Measurements from ENCODE around the gene ASTL.

ASTL gene

DNA sequence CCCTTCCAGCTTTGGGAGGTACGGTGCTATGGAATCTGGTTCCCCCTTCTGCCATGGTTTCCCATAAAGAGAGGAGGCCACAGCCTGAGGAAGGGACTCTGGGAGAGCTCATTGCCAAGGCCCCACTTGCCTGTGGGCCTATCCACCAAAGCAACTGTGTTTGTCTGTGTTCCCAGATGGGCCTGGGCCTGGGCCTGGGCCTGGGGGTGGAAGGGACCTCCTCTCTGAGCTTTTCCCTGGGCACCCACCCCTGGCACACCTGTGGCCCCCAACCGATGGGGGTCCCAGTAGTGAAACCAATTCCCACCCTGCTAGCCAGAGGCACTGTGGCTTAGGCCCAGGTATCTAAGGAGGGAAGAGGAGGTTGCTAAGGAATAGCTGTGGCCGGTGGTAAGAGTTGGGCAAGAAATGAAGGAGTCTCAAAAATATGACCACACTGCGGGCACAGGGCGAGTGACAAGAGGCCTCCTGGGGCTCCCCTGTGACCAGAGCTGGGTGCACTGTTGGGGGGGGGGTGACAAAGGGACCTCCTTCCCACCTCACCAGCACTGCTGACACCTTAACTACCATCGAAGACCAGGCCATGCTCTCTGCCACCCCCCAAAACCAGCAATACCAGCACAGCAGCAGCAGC lies 11.8 kb upstream of the ASTL start:
- Histone ChIP-seq H3K27me3 (ENCODE audit: control insufficient read depth, insufficient read depth, low read length) (peaks cover 6% of the 10 kb centered on the region), H3K9me3 (replicated peaks; ENCODE audit: low read length) (no peaks in the 10 kb centered on the region), H3K4me1 (ENCODE audit: control insufficient read depth, insufficient read depth, low read length) (peaks cover 17% of the 10 kb centered on the region), H3K36me3 (ENCODE audit: insufficient read depth, low read length) (no peaks in the 10 kb centered on the region), H3K4me3 (ENCODE audit: low read length) (no peak overlapping the region), H3K9ac (ENCODE audit: low read depth, low read length) (no peak overlapping the region), H3K4me2 (ENCODE audit: low read length) (no peak overlapping the region)

DNA sequence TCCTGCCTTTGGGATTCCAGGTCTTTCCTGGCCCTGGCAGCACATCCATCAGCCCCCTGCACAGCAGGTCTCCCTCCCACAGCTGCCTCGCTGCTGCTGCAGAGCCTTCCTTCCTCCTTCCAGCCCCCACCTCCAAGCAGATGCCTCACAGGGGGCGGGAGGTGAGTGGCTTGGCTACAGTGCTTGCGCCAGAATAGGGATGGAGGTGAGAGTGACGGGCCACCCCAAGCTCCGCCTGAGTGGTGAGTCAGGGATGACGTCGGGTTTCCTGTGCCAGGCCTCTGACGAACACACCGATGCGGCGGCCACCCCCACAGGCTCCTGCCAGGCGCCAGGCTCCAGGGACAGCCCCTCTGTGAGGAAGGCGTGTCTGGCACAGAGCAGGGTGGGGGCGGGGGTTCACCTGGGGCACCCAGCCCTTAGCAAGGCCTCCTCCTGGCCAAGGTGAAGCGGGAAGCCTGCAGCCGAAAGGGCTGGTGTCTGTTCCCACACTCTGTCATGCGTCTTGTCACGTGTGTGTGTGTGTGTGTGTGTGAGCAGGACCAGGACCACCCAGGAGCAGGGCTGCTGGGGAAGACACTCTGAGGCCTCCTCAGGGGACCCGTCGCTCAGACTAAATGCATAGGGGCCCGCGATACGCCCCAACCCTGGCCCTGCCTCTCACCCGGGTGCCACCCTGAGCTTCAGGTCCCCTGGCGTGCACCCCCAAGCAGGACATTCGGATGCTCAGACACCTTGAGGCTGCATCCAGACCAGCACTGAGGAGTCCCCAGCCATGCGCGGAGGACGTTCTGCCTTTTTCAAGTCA lies 10.3 kb upstream of the ASTL start:
- Histone ChIP-seq H3K9ac (ENCODE audit: low read depth, low read length) (no peak overlapping the region), H3K4me3 (ENCODE audit: low read length) (no peak overlapping the region)

DNA sequence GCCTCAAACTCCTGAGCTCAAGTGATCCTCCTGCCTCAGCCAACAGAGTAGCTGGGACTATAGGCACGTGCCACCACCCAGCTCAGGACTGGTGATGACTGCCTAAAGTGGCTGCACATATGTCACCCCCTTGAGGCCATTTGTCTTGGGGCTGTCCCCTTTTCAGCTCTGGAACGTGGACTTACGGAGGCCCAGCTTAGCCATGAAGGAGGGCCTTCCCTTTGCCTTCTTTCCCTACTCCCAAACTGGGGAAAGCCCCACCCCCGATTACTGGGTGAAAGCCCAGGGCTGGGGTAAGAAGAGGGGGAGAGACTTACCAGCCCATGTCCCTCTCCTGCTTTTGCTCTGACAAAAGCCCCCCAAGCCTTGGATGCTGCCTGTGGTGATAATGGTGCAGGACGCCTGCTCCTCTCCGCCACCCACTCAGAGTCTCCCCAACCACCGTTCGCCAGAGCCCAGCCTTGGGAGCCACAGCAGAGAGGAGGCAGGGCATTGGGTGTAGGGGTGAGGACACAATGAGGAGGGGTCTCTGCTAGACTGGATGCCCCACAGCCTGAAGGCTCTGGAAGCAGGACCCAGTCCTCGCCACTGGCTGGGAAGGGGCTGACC lies 9.4 kb upstream of the ASTL start:
- H3K4me3 ChIP-seq (ENCODE audit: low read length), result no peak overlapping the region
- H3K27me3 ChIP-seq (ENCODE audit: control insufficient read depth, insufficient read depth, low read length), result no peaks in the 10 kb centered on the region
- H3K9ac ChIP-seq (ENCODE audit: low read depth, low read length), result no peak overlapping the region
- no peak overlapping the region for H3K4me2 ChIP-seq (ENCODE audit: low read length)
- H3K9me3 ChIP-seq (replicated peaks; ENCODE audit: low read length), result no peaks in the 10 kb centered on the region
- H3K4me1 ChIP-seq (ENCODE audit: control insufficient read depth, insufficient read depth, low read length), result peaks cover 27% of the 10 kb centered on the region
- H3K36me3 ChIP-seq (ENCODE audit: insufficient read depth, low read length), result no peaks in the 10 kb centered on the region

More for the DNA sequence above, 10.3 kb upstream of the ASTL start:
- no peaks in the 10 kb centered on the region for H3K9me3 ChIP-seq (replicated peaks; ENCODE audit: low read length)
- no peaks in the 10 kb centered on the region for H3K27me3 ChIP-seq (ENCODE audit: control insufficient read depth, insufficient read depth, low read length)
- H3K4me1 ChIP-seq (ENCODE audit: control insufficient read depth, insufficient read depth, low read length), result peaks cover 27% of the 10 kb centered on the region
- no peak overlapping the region for H3K4me2 ChIP-seq (ENCODE audit: low read length)
- H3K36me3 ChIP-seq (ENCODE audit: insufficient read depth, low read length), result no peaks in the 10 kb centered on the region

DNA sequence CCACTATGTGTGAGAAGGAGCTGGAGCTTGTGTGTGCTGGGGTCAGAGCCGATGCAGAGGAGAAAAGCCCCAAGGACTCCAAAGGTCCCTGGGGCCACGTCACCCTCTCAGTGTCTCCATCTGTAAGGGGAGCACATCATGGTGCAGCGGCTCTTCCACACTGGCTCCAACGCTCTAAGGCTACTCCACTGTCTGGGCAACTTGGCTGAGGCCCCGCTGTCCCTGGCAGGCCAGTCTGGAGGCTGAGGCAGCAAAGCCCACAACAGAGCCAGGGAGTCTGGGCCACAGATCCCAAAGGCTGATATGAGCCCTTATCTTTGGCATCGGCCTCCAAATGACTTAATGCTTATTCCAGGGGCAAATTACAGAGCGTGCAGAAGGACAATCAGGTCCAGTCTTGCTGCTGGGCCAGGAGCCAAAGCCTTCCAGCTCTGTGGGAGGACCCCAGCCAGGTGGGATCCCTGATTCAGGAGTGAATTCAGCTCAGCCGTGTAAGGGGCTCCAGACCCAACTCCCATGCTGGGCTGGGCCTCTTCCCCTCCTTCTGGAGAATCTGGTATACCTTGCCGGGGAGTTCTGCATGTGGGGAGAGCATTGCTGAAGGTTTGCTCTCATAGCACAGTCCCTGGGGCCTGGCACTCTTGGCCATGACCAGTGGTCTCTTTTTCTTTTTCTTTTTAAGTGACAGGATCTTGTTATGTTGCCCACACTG lies 8.7 kb upstream of the ASTL start:
- Histone ChIP-seq H3K4me3 (ENCODE audit: low read length) (no peak overlapping the region), H3K36me3 (ENCODE audit: insufficient read depth, low read length) (no peaks in the 10 kb centered on the region), H3K4me1 (ENCODE audit: control insufficient read depth, insufficient read depth, low read length) (peaks cover 27% of the 10 kb centered on the region), H3K27me3 (ENCODE audit: control insufficient read depth, insufficient read depth, low read length) (no peaks in the 10 kb centered on the region), H3K4me2 (ENCODE audit: low read length) (no peak overlapping the region), H3K9me3 (replicated peaks; ENCODE audit: low read length) (no peaks in the 10 kb centered on the region), H3K9ac (ENCODE audit: low read depth, low read length) (no peak overlapping the region)

DNA sequence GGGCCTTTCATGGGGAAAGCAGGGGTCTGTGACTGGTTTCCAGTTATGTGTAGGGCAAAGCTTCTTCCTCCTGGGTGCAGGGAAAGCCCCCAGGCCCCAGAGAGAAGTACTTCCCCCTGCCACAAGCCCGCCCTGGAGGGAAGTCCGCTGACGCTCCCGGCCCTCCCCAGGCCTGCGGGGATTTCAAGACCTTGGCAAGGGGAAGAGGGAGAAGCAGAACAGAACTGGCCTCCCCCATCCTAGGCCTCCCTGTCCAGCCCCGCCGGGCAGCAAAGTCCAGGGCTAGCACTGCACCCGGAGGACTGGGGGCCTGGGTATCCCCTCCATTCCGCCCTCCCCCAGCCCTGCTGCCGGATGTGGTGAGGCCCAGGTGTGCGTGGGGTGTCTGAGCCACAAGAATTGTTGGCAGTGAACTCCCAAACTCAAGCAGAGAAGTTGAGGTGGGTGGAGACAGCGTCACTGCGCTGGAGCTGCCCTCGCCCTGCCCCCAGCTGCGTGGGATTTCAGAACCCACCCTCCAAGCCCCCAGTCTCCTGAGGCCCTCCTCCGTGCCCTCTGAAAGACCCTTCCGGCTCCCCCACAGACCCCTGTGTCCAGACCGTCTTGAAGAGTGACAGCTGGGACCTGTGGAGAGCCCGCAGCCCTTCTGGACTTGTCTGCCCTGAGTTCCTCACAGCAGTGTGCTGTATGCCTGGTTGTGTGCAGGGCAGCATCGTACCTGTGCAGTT lies 8.0 kb upstream of the ASTL start:
- Histone ChIP-seq H3K4me3 (ENCODE audit: low read length) (no peak overlapping the region), H3K4me1 (ENCODE audit: control insufficient read depth, insufficient read depth, low read length) (peaks cover 27% of the 10 kb centered on the region), H3K9me3 (replicated peaks; ENCODE audit: low read length) (no peaks in the 10 kb centered on the region), H3K9ac (ENCODE audit: low read depth, low read length) (no peak overlapping the region), H3K27me3 (ENCODE audit: control insufficient read depth, insufficient read depth, low read length) (no peaks in the 10 kb centered on the region), H3K36me3 (ENCODE audit: insufficient read depth, low read length) (no peaks in the 10 kb centered on the region), H3K4me2 (ENCODE audit: low read length) (no peak overlapping the region)

DNA sequence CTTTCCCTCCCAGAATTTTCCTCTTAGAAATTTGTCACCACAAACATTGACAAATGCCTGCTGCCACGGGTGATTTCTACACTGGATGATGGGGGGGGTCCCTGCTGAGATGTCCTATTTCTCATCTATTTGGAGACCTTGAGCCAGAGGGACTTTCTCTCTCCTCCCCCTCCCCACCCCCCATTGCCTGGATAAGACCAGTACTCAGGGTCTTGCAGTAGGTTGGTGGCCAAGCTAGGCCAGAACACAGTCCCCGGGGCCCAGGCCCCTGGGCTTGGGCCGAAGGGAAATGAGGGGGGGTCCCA lies 7.5 kb upstream of the ASTL start:
- Histone ChIP-seq H3K4me1 (ENCODE audit: control insufficient read depth, insufficient read depth, low read length) (peaks cover 27% of the 10 kb centered on the region), H3K4me2 (ENCODE audit: low read length) (peak overlapping the region; percentile 99), H3K27me3 (ENCODE audit: control insufficient read depth, insufficient read depth, low read length) (no peaks in the 10 kb centered on the region), H3K9ac (ENCODE audit: low read depth, low read length) (no peak overlapping the region), H3K4me3 (ENCODE audit: low read length) (no peak overlapping the region), H3K9me3 (replicated peaks; ENCODE audit: low read length) (no peaks in the 10 kb centered on the region), H3K36me3 (ENCODE audit: insufficient read depth, low read length) (no peaks in the 10 kb centered on the region)

DNA sequence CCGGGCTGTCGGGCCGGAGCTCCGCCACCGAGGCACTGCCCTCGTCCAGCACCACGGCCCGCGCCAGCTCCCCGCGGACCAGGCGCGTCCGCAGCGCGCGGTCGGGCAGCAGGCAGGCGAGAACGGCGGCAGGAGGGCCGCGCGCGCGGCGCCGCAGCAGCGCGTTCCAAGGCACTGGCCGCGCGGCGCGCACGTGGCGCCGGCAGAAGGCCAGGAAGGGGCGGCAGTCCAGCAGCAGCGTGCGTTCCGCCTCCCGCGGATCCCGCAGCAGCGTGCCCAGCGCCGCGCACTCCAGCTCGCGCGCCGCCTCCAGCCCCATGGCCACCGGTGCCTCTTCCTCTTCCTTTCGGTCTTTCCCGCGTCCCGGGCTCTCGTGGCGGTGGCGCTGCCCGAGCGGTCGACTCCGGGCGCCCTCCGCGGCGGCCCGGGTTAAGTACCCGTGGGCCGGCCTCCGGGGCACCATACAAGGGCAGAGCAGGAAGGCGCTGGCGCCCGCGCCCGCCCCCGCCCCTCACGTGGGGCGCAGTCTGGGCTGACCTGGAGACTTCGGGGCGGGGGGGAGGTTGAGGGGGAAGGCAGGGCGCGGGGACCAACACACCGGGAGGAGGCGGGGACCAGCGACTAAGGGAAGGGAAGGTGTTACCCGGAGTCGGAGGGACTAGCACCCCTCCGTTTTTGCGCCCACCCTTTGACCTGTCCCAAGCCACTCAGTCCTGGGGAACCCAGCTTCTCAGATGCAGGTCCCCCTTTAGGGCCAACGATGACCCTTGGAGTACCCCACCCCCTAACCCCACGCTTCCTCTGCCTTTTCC lies 6.9 kb upstream of the ASTL start, which contains the start of gene DUSP2:
Gene DUSP2 (minus strand): TSS at position 405 of the 812 bp plus-strand sequence. CDS start 86 bp downstream, at position 319.
- H3K27me3 ChIP-seq (ENCODE audit: control insufficient read depth, insufficient read depth, low read length), result no peaks in the 10 kb centered on the region
- H3K9ac ChIP-seq (ENCODE audit: low read depth, low read length), result peak within 1 kb of the TSS; percentile 73
- peaks cover 27% of the 10 kb centered on the region for H3K4me1 ChIP-seq (ENCODE audit: control insufficient read depth, insufficient read depth, low read length)

DNA sequence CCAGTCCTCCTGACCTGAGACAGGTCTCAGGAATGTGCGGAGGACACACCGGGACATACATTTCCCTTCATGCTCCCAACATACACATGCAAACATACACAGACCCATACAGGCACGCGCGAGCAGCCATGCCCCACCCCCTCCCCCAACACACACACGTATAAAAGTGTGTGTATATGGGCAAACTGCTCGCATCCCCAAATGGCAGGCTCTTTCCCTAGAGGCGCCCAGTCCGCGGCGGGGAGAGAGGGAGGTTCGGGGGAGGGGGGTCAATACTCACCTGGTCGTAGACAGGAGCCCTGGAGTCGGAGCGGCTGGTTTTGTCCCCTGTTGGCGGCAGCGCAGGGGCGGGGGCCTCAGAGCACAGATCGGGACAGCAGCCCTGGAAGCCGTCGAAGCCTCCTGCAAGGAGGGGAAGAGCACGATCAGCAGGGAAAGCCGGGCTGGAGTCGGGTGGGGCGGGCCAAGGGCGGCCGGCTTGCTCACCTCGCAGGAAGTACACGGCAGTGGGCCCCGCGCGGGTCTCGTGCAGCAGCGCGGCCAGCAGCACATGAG lies 6.3 kb upstream of the ASTL start:
- Histone ChIP-seq H3K9ac (ENCODE audit: low read depth, low read length) (peak overlapping the region; percentile 73), H3K36me3 (ENCODE audit: insufficient read depth, low read length) (no peaks in the 10 kb centered on the region), H3K4me1 (ENCODE audit: control insufficient read depth, insufficient read depth, low read length) (peaks cover 27% of the 10 kb centered on the region), H3K9me3 (replicated peaks; ENCODE audit: low read length) (no peaks in the 10 kb centered on the region), H3K27me3 (ENCODE audit: control insufficient read depth, insufficient read depth, low read length) (no peaks in the 10 kb centered on the region), H3K4me2 (ENCODE audit: low read length) (peak overlapping the region; percentile 99), H3K4me3 (ENCODE audit: low read length) (peak overlapping the region; percentile 78)

More for the DNA sequence above, 6.9 kb upstream of the ASTL start, which contains the start of gene DUSP2:
- no peaks in the 10 kb centered on the region for H3K36me3 ChIP-seq (ENCODE audit: insufficient read depth, low read length)
- H3K4me3 ChIP-seq (ENCODE audit: low read length), result peak within 1 kb of the TSS; percentile 78
- H3K9me3 ChIP-seq (replicated peaks; ENCODE audit: low read length), result no peaks in the 10 kb centered on the region
- peak within 1 kb of the TSS; percentile 99 for H3K4me2 ChIP-seq (ENCODE audit: low read length)

DNA sequence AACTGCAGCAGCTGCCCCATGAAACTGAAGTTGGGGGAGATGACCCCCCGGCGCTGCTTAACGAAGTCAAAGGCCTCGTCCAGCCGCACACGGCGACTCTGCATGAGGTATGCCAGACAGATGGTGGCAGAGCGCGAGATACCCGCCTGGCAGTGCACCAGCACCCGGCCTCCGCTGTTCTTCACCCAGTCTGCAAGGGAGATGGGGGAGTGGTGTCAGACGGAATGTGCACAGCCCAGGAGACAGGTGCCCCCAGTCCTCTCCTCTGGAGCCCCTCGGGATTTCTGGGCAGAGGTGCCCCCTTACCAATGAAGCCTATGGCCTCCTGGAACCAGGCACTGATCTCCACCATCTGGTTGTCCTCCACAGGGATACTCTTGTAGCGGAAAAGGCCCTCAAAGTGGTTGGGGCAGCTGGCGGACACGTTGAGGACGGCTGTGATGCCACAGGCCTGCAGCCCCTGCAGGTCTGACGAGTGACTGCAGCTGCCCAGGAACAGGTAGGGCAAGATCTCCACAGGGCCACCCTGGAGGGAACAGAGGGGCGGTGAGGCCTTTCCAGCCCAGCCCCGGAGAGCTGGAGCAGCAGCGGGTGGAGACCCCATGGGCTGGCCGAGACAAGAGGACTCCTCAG lies 5.7 kb upstream of the ASTL start:
- peak overlapping the region; percentile 78 for H3K4me3 ChIP-seq (ENCODE audit: low read length)
- H3K27me3 ChIP-seq (ENCODE audit: control insufficient read depth, insufficient read depth, low read length), result no peaks in the 10 kb centered on the region

More for the DNA sequence above, 5.7 kb upstream of the ASTL start:
- H3K4me2 ChIP-seq (ENCODE audit: low read length), result peak overlapping the region; percentile 99
- H3K9ac ChIP-seq (ENCODE audit: low read depth, low read length), result no peak overlapping the region
- H3K36me3 ChIP-seq (ENCODE audit: insufficient read depth, low read length), result no peaks in the 10 kb centered on the region
- peaks cover 27% of the 10 kb centered on the region for H3K4me1 ChIP-seq (ENCODE audit: control insufficient read depth, insufficient read depth, low read length)
- H3K9me3 ChIP-seq (replicated peaks; ENCODE audit: low read length), result no peaks in the 10 kb centered on the region

All from skeletal muscle satellite cell (primary cell).